HL-60 (cell line): ENCODE measurements around the gene SLC17A7.

ENCODE experiments used
- DNase-seq, 2 experiments: peaks; one replicate each; pipeline ENCODE4 v3.0.0-alpha.2; 2010 to 2020; ENCODE audit warnings: low read depth in 1 of 2, low spot score in 1 of 2
- H3K27ac ChIP-seq: fragments of 250-450 bp; sonication (Bioruptor Pico); replicated peaks from 2 replicates; pipeline ENCODE4 v1.5.1; 2020; ENCODE audit warnings: mild to moderate bottlenecking, moderate library complexity
- H3K27me3 ChIP-seq: fragments of 250-450 bp; sonication (Bioruptor Pico); 2 replicates; pipeline ENCODE4 v1.5.1; 2021; ENCODE audit warnings: mild to moderate bottlenecking, moderate library complexity; ENCODE audit not compliant: insufficient read depth, poor library complexity, severe bottlenecking
- H3K4me3 ChIP-seq: replicated peaks from 2 replicates; pipeline ENCODE4 v1.5.1; 2011; ENCODE audit warnings: mild to moderate bottlenecking, control low read depth, low read length; ENCODE audit not compliant: insufficient read depth
- GABPA ChIP-seq: IDR thresholded peaks from 2 replicates; pipeline ENCODE4 v1.6.1; 2012; ENCODE audit warnings: low read depth
- POLR2AphosphoS5 ChIP-seq: IDR thresholded peaks from 2 replicates; pipeline ENCODE4 v1.6.1; 2012; ENCODE audit warnings: low read depth
- SPI1 ChIP-seq: IDR thresholded peaks from 2 replicates; pipeline ENCODE4 v1.6.1; 2012; ENCODE audit warnings: low read depth, mild to moderate bottlenecking, borderline replicate concordance
- TF ChIP-seq, protein P1 (sequence below): IDR thresholded peaks from one replicate; pipeline ENCODE4 v1.5.1; 2011; ENCODE audit warnings: low read length, control low read depth, inconsistent platforms; ENCODE audit not compliant: insufficient read depth
- TF ChIP-seq, protein P2 (sequence below): IDR thresholded peaks from 2 replicates; pipeline ENCODE4 v1.6.1; 2012; ENCODE audit warnings: low read depth; ENCODE audit not compliant: insufficient replicate concordance

SLC17A7 gene

DNA sequence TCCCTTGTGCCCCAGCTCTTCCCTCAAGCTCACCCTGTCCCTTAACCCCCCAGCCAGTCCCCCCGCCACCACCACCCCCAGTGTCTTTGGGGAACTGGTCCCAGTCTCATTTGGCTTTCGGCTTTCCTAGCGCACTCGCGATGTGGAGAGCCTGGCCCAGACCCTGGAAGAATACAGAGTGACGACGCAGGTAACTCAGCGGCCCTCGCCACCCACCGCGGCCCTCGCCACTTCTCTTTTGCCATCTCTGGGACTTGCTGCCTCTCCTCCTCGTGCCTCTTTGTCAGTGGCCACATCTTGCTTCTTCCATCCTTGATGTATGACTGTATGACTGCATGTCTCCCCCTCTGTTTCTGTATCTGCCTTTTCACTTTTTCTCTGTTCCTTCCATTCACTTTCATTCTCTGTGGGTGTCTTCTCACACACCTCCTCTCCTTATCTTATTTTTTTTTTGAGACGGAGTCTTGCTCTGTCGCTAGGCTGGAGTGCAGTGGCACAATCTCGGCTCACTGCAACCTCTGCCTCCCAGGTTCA, 33.8 kb downstream of the SLC17A7 start:
- Histone ChIP-seq H3K27ac (no peak overlapping the region), H3K27me3 (no peaks in the 10 kb centered on the region), H3K4me3 (no peak overlapping the region)
- TF ChIP-seq SPI1 (no peak), GABPA (no peak), POLR2AphosphoS5 (no peak)
- TF ChIP-seq, protein P1, sequence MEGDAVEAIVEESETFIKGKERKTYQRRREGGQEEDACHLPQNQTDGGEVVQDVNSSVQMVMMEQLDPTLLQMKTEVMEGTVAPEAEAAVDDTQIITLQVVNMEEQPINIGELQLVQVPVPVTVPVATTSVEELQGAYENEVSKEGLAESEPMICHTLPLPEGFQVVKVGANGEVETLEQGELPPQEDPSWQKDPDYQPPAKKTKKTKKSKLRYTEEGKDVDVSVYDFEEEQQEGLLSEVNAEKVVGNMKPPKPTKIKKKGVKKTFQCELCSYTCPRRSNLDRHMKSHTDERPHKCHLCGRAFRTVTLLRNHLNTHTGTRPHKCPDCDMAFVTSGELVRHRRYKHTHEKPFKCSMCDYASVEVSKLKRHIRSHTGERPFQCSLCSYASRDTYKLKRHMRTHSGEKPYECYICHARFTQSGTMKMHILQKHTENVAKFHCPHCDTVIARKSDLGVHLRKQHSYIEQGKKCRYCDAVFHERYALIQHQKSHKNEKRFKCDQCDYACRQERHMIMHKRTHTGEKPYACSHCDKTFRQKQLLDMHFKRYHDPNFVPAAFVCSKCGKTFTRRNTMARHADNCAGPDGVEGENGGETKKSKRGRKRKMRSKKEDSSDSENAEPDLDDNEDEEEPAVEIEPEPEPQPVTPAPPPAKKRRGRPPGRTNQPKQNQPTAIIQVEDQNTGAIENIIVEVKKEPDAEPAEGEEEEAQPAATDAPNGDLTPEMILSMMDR = no peak
- TF ChIP-seq, protein P2, sequence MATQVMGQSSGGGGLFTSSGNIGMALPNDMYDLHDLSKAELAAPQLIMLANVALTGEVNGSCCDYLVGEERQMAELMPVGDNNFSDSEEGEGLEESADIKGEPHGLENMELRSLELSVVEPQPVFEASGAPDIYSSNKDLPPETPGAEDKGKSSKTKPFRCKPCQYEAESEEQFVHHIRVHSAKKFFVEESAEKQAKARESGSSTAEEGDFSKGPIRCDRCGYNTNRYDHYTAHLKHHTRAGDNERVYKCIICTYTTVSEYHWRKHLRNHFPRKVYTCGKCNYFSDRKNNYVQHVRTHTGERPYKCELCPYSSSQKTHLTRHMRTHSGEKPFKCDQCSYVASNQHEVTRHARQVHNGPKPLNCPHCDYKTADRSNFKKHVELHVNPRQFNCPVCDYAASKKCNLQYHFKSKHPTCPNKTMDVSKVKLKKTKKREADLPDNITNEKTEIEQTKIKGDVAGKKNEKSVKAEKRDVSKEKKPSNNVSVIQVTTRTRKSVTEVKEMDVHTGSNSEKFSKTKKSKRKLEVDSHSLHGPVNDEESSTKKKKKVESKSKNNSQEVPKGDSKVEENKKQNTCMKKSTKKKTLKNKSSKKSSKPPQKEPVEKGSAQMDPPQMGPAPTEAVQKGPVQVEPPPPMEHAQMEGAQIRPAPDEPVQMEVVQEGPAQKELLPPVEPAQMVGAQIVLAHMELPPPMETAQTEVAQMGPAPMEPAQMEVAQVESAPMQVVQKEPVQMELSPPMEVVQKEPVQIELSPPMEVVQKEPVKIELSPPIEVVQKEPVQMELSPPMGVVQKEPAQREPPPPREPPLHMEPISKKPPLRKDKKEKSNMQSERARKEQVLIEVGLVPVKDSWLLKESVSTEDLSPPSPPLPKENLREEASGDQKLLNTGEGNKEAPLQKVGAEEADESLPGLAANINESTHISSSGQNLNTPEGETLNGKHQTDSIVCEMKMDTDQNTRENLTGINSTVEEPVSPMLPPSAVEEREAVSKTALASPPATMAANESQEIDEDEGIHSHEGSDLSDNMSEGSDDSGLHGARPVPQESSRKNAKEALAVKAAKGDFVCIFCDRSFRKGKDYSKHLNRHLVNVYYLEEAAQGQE = no peak
- no peak for DNase-seq

DNA sequence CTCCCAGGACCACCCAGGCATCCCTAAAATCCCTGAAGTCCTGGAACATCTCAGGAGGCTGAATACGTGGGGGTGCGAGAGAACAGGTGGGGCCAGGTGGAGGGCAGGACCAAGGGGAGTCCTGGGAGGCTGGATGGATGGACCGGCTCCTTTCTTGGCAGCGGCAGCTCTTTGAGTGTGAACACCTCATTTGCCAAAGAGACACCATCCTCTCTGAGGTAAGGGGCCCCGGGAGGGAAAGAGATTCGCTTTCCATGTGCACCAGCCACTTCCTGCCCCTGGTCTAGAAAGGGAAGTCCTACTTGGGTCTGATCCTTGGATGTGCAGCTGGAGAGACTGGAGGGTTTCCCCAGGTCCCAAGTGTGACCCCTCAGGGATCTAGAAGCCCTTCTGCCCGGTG, 34.2 kb downstream of the SLC17A7 start:
- no peak overlapping the region for H3K4me3 ChIP-seq
- TF ChIP-seq, protein P2 = no peak
- TF ChIP-seq SPI1 (no peak), GABPA (no peak), POLR2AphosphoS5 (no peak)
- TF ChIP-seq, protein P1 = no peak
- no peak for DNase-seq
- H3K27me3 ChIP-seq = no peaks in the 10 kb centered on the region
- H3K27ac ChIP-seq = no peak overlapping the region

DNA sequence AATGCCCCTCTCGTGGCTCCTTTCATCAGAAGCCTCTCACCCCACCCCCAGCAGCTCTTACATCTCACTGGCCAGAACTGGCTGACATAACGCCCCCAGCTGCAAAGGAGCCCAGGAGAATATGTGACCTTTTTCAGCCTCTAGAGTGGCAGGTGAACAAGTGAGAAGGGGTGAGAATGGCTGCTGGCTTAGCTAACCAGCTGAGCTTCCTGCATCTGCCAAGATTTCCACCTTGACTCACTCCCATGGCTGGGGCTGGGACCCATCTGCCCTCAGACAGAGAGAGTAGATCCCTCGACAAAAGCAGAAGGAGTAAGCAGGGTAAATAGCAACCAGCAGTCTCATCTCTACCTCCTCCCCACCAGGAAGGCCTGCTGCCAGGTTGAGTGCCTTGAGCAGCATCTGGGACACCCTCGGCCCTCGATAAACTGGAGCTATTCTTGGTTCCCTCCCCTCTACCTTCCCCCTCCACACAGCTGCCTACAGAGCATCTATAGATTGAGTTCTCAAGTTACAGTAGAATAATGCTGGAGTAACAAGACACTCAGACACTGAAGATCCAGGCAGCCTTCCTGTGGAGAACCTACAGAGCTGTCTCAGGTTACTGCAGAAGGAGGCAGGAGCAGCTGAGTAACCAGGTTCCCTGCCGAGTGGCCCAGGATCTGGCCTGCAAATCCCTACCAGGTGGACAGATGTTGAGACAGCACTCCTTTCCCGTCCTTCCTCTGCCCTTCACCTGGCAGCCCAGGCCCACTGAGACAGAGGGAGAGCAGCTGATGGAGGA, 37.7 kb downstream of the SLC17A7 start:
- no peak overlapping the region for H3K4me3 ChIP-seq
- H3K27me3 ChIP-seq = no peaks in the 10 kb centered on the region
- DNase-seq = no peak
- H3K27ac ChIP-seq = no peak overlapping the region
- TF ChIP-seq POLR2AphosphoS5 (no peak), GABPA (no peak), SPI1 (no peak)
- TF ChIP-seq, protein P1 = no peak
- TF ChIP-seq, protein P2 = no peak
